HG02852 (cell line): ENCODE data around the gene PON2.
"Not testable (repeated sequence)": the region's sequence is repeated elsewhere in the genome, so short reads cannot be mapped to it uniquely, and the experiment has no call there.

Source experiments
- ATAC-seq: cut with Tn5 transposase; IDR thresholded peaks from one replicate; pipeline ENCODE4 v1.9.1; 2021; ENCODE audit warnings: mild to moderate bottlenecking, moderate library complexity; ENCODE audit not compliant: unreplicated experiment

PON2 gene

DNA sequence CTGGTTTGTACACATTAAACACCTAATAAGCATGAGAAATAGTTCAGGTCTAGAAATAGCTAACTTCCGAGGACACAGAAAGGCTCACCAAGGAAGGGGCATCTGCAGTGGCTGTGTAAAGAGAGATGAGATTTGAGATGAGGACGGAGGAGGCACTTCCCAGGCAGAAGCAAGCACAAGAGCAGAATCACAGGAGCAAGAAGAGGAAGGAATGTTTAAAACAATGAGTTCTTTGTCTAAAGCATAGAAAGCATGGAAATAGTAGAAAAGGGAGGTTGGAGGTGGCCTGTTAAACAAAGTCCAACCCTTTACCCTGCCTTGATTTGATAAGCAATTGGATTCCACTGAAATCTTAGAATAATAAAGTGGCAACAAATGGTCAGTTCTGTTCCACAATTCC lies 27.1 kb downstream of the PON2 start:
- no peak for ATAC-seq

- ATAC-seq = no peak
Measured at GRCh38 chr7:95405800-95406199, 29.0 kb downstream of the PON2 start.

DNA sequence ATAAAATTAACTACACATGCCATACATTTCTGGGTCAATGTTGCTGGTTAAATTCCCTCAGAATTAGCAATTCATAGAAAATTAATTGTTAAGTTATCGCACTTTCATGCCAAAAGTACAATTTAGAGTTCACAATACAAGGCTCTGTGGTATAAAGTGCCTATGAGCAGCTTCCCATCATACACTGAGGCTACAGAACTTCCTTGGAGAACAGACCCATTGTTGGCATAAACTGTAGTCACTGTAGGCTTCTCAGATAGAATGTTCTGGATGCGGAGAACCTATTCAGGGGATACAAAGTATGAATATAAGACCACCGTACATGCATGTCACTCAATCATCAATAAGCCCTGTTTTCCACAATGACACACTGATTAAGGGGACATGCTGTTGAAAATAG lies 29.6 kb downstream of the PON2 start:
- ATAC-seq = no peak

DNA sequence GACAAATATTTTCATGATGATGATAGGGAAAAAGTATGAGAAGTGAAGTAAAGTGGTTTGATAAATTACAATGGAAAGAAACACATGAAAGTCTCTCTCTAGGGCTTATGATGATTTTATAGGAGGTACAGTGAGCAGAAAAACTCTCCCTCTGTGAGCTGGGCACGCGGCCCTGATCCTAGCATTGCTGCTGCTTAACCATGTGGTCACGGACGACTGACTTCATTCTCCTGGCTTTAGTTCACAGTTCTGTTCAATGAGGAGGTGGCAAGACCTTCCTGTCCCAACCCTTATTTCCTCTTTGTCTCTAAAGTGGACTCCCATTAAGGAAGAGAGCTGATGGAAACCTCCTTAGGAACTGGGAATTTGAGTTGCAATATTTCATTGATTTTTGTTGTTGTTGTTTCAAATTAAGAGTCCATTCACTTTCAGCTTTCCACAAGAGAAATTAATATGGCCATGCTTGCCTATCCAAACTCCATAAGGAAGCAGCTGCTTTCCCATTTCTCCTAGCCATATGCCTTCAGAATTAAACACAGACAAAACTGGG lies 30.4 kb downstream of the PON2 start:
- ATAC-seq = no peak

GRCh38 chr7:95398155-95398940 lies 36.5 kb downstream of the PON2 start:
- no peak for ATAC-seq

DNA sequence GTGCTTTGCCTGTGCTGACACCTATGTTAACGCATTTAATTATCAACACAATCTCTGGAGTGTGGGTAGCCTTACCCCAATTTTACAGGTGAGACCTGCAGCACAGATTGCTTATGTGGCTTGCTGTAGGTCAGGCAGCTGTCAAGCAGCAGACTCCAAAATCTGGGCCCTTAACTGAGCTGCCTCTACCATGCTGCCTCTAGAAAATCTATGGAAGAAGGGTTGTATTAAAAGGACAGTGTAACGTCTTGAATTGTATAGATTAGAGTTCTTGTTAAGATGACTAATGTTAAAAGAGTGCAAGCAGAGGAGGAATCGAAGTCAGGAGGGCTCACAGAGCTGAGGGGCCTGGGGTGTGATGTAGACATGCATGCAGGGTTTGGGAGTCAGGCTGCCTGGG lies 37.4 kb downstream of the PON2 start:
- ATAC-seq = no peak

DNA sequence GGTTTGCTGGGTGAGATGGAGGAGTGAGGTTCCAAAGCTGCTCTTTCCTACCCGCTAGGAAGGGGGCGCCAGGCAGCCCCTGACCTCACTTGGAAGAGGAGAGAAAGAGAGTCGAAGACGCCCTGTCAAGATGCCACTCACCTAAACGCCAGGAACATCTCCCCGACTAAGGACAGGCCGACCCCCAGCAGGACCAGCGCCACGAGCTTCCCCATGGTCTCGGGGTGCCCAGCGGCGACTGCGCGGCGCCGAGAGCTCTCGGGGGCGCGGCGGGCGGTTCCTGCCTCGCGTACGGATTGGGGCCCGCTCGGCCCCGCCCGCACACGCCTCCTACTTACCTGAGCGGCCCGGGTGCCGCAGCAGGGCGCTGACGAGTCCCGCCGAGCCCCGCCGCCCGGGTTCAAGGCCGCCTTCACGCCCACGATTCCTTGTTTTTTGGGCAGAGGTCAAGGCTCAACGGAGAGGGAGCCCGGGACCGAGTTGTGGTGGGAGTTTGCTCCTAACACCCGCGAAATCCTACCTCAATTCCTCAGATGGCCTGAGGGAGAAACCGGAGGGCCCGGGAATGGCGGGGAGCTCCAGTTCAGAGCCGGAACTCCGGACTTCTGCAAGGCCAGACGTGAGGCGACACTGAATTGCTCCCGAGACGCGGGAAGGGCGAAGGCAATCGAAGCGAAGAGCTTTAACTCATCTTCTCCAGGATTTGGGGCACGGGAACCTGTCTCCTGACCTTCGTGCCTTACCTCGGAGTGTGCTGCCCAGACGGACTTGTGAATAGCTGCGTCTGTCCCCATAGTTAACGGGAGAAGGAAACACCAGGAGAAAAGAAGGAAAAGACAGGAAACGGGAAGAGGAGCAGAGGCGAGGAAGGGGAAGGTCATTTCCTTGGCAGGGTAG lies 38.4 kb downstream of the PON2 start, which contains the start of gene PON3:
PON3 (minus strand) TSS at position 240 of the 897 bp plus-strand sequence; CDS start at position 215, 25 bp downstream.
- no peak for ATAC-seq

- ATAC-seq = no peak
Measured at GRCh38 chr7:95395755-95396135, 39.1 kb downstream of the PON2 start.

DNA sequence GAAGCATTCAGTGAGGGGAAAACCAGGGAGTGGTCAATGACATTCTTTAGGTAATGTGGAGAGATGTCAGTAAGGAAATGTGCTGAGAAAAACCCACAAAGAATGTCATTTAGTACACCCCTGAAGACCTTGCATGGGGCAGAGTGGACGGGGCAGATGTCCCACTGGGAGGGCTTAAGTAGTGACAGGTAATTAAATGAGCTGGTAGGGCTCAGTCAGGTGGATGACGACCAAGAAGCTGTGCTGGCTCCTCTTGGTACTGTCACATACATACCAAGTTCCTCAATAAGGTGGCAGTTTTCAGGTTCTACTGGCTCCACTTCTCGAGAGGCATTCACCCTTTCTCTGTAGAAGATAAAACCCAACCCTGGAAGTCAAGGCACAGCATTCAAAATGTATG lies 40.5 kb downstream of the PON2 start:
- ATAC-seq = no peak

- ATAC-seq = no peak
Measured at GRCh38 chr7:95391761-95392160, 43.1 kb downstream of the PON2 start.

GRCh38 chr7:95389516-95389915 lies 45.3 kb downstream of the PON2 start:
- ATAC-seq = no peak

GRCh38 chr7:95379457-95379856 lies 55.4 kb downstream of the PON2 start:
- ATAC-seq = not testable (repeated sequence)

DNA sequence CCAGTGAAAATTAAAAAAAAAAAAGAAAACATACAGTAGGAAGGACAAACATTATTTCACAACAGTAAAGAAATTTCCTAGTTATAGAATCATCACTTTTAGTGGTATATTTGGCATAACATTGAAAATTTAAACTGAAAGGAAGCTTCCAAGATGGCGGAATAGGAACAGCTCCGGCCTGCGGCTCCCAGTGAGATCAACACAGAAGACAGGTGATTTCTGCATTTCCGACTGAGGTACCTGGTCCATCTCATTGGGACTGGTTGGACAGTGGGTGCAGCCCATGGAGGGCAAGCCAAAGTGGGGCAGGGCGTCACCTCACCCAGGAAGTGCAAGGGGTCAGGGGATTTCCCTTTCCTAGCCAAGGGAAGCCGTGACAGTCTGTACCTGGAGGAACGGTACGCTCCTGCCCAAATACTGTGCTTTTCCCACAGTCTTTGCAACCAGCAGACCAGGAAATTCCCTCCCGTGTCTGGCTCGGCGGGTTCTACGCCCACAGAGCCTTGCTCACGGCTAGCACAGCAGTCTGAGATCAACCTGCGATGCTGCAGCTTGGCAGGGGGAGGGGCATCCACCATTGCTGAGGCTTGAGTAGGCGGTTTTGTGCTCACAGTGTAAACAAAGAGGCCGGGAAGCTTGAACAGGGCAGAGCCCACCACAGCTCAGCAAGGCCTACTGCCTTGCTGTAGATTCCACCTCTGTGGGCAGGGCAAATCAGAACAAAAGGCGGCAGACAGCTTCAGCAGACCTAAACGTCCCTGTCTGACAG lies 58.0 kb downstream of the PON2 start:
- ATAC-seq = no peak

- ATAC-seq = no peak
Measured at GRCh38 chr7:95375591-95376257, 59.1 kb downstream of the PON2 start.

- no peak for ATAC-seq
Measured at GRCh38 chr7:95373323-95373722, 61.5 kb downstream of the PON2 start.

GRCh38 chr7:95368235-95368634 lies 66.6 kb downstream of the PON2 start:
- ATAC-seq = no peak

GRCh38 chr7:95367606-95368005 lies 67.2 kb downstream of the PON2 start:
- ATAC-seq = no peak

DNA sequence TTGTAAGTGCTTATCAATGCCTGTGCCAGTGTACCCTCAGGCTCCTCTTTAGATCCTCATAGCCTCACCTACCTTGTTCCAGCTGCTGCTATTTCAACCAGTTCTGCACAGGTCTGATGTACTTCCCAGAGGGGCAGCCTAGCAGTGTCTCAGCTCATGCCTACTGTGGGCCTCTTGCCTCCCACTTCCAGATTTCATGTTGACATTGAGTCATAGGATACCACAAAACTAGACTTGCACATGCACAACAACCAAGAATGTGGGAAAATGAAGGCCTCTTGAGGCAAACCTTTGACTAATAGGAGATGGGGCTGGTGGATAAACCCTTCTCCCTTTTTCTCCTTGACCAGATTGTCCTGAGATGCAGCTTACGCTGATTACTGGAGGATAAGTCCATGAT lies 69.7 kb downstream of the PON2 start:
- no peak for ATAC-seq

GRCh38 chr7:95357623-95358022 lies 77.2 kb downstream of the PON2 start:
- ATAC-seq = no peak
